ENCODE data around the gene GABRQ. TPM values are rescaled to one million over a fixed set of nuclear protein-coding genes. Genes with fewer than 3 reads are reported as not detected.

Gene GABRQ
- total RNA-seq, 1 donor from 2014 or later, result not detected

DNA sequence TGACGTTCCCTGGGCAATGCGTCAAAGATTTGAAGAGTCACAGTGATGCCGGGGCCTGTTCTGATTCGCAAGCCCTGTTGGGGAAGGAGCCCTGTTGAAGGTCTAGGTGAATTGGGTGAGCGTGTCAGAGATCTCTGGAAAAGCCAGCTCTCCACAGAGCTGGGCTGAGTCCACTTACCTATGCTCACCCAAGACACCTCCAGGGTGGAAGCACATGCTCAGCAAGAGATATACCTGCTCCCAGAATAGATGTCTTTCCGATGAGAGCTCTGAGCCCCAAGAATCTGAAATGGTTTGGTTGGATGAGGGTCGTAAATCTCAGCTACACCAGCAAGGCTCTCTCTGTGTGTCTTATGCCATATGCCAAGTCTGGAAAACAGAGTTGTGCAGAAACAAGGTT lies 1.7 kb downstream of the GABRQ start:
- H3K4me1 Mint-ChIP-seq (ENCODE audit: unreplicated experiment), result no peaks in the 10 kb centered on the region
- H3K27ac Mint-ChIP-seq (ENCODE audit: unreplicated experiment), result no peak overlapping the region
- peaks cover 17% of the 10 kb centered on the region for H3K27me3 Mint-ChIP-seq (ENCODE audit: unreplicated experiment)
- H3K4me3 Mint-ChIP-seq (ENCODE audit: unreplicated experiment), result no peak overlapping the region
- no peak for TF ChIP-seq CTCF (IDR thresholded peaks at IDR 0.05)
- no peak for DNase-seq (ENCODE audit: extremely low spot score, unreplicated experiment)
- no peaks in the 10 kb centered on the region for H3K9me3 Mint-ChIP-seq (ENCODE audit: unreplicated experiment)
- no peaks in the 10 kb centered on the region for H3K36me3 Mint-ChIP-seq (ENCODE audit: unreplicated experiment)

GRCh38 chrX:152640034-152640818 lies 2.5 kb downstream of the GABRQ start:
- Mint-ChIP-seq H3K9me3 (ENCODE audit: unreplicated experiment) (no peaks in the 10 kb centered on the region), H3K4me1 (ENCODE audit: unreplicated experiment) (no peaks in the 10 kb centered on the region), H3K27me3 (ENCODE audit: unreplicated experiment) (peaks cover 17% of the 10 kb centered on the region), H3K4me3 (ENCODE audit: unreplicated experiment) (no peak overlapping the region), H3K27ac (ENCODE audit: unreplicated experiment) (no peak overlapping the region), H3K36me3 (ENCODE audit: unreplicated experiment) (no peaks in the 10 kb centered on the region)
- DNase-seq (ENCODE audit: extremely low spot score, unreplicated experiment), result peak; percentile 69
- no peak for TF ChIP-seq CTCF (IDR thresholded peaks at IDR 0.05)

DNA sequence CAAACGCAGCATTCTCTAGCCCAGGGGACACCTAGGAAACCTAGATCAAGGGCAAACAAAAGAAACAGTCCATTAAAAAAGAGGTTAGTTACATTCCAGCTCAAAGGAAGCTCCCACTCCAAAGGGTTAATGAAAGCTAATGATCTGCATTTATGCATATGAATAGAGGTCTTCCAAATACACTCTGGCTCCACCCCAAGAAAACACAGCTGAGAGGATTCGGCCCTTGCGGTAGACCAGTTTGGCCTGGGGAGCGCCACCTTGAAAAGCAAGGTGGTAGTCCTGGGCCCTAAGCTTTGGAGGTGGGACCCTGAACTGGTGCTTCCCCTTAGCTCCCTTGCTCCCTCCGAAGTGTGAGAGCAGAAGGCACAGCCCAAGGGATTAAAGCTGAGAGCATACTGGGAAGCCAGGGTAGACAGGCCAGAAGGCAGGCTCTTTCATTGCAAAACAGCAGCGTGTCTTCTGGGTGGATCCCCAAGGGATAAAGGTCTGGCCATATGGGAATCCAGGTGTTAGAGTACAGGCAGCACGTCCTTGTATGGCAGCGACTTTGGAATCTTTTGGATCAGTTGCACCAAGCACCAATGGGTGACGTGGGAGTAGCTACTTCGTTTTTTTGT lies 3.7 kb downstream of the GABRQ start:
- TF ChIP-seq CTCF (IDR thresholded peaks at IDR 0.05), result no peak
- Mint-ChIP-seq H3K4me1 (ENCODE audit: unreplicated experiment) (no peaks in the 10 kb centered on the region), H3K4me3 (ENCODE audit: unreplicated experiment) (no peak overlapping the region), H3K9me3 (ENCODE audit: unreplicated experiment) (no peaks in the 10 kb centered on the region), H3K36me3 (ENCODE audit: unreplicated experiment) (no peaks in the 10 kb centered on the region), H3K27me3 (ENCODE audit: unreplicated experiment) (peaks cover 15% of the 10 kb centered on the region), H3K27ac (ENCODE audit: unreplicated experiment) (no peak overlapping the region)
- DNase-seq (ENCODE audit: extremely low spot score, unreplicated experiment), result no peak

- Mint-ChIP-seq H3K36me3 (ENCODE audit: unreplicated experiment) (no peaks in the 10 kb centered on the region), H3K27ac (ENCODE audit: unreplicated experiment) (no peak overlapping the region), H3K27me3 (ENCODE audit: unreplicated experiment) (peaks cover 12% of the 10 kb centered on the region), H3K4me3 (ENCODE audit: unreplicated experiment) (no peak overlapping the region), H3K9me3 (ENCODE audit: unreplicated experiment) (no peaks in the 10 kb centered on the region), H3K4me1 (ENCODE audit: unreplicated experiment) (no peaks in the 10 kb centered on the region)
- TF ChIP-seq CTCF (IDR thresholded peaks at IDR 0.05), result no peak
- DNase-seq (ENCODE audit: extremely low spot score, unreplicated experiment), result no peak
Measured at GRCh38 chrX:152641996-152642395, 4.3 kb downstream of the GABRQ start.

DNA sequence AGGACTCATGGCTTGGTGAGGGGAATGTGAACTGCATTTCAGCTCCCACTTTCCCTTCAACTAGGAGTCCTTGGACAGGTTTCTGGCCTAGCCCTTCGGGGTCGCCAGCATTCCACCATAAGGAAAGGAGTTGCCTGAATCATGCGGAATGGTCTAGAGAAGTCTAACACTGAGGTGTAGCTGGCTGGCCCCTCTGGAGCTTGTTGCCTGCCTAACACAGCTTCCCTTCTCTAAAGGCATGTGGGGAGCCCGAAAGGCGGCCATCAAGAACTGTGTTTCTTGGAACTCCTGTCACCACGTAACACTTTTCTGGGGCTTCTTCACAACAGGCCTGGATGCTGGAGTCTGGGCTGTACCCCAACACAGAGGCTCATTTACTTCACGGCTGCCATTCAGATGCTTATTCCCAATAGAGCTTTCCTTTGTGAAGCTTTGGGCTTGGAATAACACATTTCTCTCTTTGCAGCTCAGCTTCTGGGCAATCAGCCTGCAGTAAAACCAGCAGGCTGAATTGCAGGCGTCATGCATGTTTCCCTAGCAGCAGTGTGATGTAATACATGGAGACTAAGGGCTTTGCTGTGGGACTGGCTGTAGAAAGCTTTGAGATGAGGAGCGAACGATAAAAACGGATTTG lies 5.4 kb downstream of the GABRQ start:
- Mint-ChIP-seq H3K27me3 (ENCODE audit: unreplicated experiment) (peaks cover 10% of the 10 kb centered on the region), H3K9me3 (ENCODE audit: unreplicated experiment) (peaks cover 3% of the 10 kb centered on the region), H3K4me1 (ENCODE audit: unreplicated experiment) (no peaks in the 10 kb centered on the region), H3K36me3 (ENCODE audit: unreplicated experiment) (no peaks in the 10 kb centered on the region), H3K27ac (ENCODE audit: unreplicated experiment) (no peak overlapping the region), H3K4me3 (ENCODE audit: unreplicated experiment) (no peak overlapping the region)
- no peak for TF ChIP-seq CTCF (IDR thresholded peaks at IDR 0.05)
- DNase-seq (ENCODE audit: extremely low spot score, unreplicated experiment), result peak; percentile 69
